SJCRH30 (cell line): ENCODE data around the gene PLB1. TPM values are rescaled to one million over a fixed set of nuclear protein-coding genes. Genes with fewer than 3 reads are reported as not detected.

ENCODE experiments used
- DNase-seq, 2 experiments: peaks; one replicate each; pipeline ENCODE4 v3.0.0-alpha.2; 2015 to 2020
- H3K27ac ChIP-seq: fragments of 250-450 bp; sonication (Bioruptor Pico); 2 replicates; pipeline ENCODE4 v1.5.1; 2020; ENCODE audit warnings: mild to moderate bottlenecking, moderate library complexity
- H3K27me3 ChIP-seq: fragments of 250-450 bp; sonication (Bioruptor Pico); 2 replicates; pipeline ENCODE4 v1.5.1; 2020; ENCODE audit warnings: mild to moderate bottlenecking, moderate library complexity
- H3K36me3 ChIP-seq: fragments of 250-450 bp; sonication (Bioruptor Pico); 2 replicates; pipeline ENCODE4 v1.5.1; 2020; ENCODE audit warnings: mild to moderate bottlenecking, moderate library complexity
- H3K4me1 ChIP-seq: fragments of 250-450 bp; sonication (Bioruptor Pico); 2 replicates; pipeline ENCODE4 v1.5.1; 2020; ENCODE audit warnings: mild to moderate bottlenecking, moderate library complexity
- H3K4me3 ChIP-seq: fragments of 250-450 bp; sonication (Bioruptor Pico); 2 replicates; pipeline ENCODE4 v1.5.1; 2020; ENCODE audit warnings: mild to moderate bottlenecking, moderate library complexity
- H3K9me3 ChIP-seq: fragments of 250-450 bp; sonication (Bioruptor Pico); replicated peaks from 2 replicates; pipeline ENCODE4 v1.5.1; 2020; ENCODE audit warnings: mild to moderate bottlenecking, moderate library complexity
- total RNA-seq: library from RNA; depleted of rRNA; stranded (reverse); fragments of >200 nt; shearing (Covaris generic); gene quantifications from 2 replicates; pipeline ENCODE4 v1.2.3, GENCODE V29; 2014; rRNA removed

The PLB1 gene, protein sequence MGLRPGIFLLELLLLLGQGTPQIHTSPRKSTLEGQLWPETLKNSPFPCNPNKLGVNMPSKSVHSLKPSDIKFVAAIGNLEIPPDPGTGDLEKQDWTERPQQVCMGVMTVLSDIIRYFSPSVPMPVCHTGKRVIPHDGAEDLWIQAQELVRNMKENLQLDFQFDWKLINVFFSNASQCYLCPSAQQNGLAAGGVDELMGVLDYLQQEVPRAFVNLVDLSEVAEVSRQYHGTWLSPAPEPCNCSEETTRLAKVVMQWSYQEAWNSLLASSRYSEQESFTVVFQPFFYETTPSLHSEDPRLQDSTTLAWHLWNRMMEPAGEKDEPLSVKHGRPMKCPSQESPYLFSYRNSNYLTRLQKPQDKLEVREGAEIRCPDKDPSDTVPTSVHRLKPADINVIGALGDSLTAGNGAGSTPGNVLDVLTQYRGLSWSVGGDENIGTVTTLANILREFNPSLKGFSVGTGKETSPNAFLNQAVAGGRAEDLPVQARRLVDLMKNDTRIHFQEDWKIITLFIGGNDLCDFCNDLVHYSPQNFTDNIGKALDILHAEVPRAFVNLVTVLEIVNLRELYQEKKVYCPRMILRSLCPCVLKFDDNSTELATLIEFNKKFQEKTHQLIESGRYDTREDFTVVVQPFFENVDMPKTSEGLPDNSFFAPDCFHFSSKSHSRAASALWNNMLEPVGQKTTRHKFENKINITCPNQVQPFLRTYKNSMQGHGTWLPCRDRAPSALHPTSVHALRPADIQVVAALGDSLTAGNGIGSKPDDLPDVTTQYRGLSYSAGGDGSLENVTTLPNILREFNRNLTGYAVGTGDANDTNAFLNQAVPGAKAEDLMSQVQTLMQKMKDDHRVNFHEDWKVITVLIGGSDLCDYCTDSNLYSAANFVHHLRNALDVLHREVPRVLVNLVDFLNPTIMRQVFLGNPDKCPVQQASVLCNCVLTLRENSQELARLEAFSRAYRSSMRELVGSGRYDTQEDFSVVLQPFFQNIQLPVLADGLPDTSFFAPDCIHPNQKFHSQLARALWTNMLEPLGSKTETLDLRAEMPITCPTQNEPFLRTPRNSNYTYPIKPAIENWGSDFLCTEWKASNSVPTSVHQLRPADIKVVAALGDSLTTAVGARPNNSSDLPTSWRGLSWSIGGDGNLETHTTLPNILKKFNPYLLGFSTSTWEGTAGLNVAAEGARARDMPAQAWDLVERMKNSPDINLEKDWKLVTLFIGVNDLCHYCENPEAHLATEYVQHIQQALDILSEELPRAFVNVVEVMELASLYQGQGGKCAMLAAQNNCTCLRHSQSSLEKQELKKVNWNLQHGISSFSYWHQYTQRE (N-terminal part only)
- total RNA-seq, result 0.61 and 0.79 TPM in 2 replicates

- DNase-seq, result no peak
- Histone ChIP-seq H3K9me3 (no peaks in the 10 kb centered on the region), H3K4me1 (no peaks in the 10 kb centered on the region), H3K27ac (no peak within 1 kb of the TSS), H3K36me3 (no peaks in the 10 kb centered on the region), H3K4me3 (no peak within 1 kb of the TSS), H3K27me3 (no peaks in the 10 kb centered on the region)
These were observed at the start of gene PLB1 for GRCh38 chr2:28495551-28496250. TSS of gene PLB1 (plus strand) at chr2:28496060. CDS start at chr2:28496115, 55 bp downstream.

- no peak overlapping the region for H3K4me3 ChIP-seq
- DNase-seq, result no peak
- no peaks in the 10 kb centered on the region for H3K36me3 ChIP-seq
- no peak overlapping the region for H3K27ac ChIP-seq
- no peaks in the 10 kb centered on the region for H3K27me3 ChIP-seq
- H3K9me3 ChIP-seq, result 0 out of 2 replicates have a peak, but pooled peaks cover 6% of the 10 kb centered on the region
- 0 out of 2 replicates have a peak, but pooled peaks cover 3% of the 10 kb centered on the region for H3K4me1 ChIP-seq
These were observed 49.3 kb upstream of the PLB1 start for GRCh38 chr2:28446531-28446930.

- H3K4me3 ChIP-seq, result no peak overlapping the region
- DNase-seq, result no peak
- no peak overlapping the region for H3K27ac ChIP-seq
- H3K4me1 ChIP-seq, result 0 out of 2 replicates have a peak, but pooled peaks cover 3% of the 10 kb centered on the region
- H3K9me3 ChIP-seq, result 0 out of 2 replicates have a peak, but pooled peaks cover 5% of the 10 kb centered on the region
- no peaks in the 10 kb centered on the region for H3K27me3 ChIP-seq
- H3K36me3 ChIP-seq, result no peaks in the 10 kb centered on the region
These were observed 48.8 kb upstream of the PLB1 start for GRCh38 chr2:28447086-28447485.

DNA sequence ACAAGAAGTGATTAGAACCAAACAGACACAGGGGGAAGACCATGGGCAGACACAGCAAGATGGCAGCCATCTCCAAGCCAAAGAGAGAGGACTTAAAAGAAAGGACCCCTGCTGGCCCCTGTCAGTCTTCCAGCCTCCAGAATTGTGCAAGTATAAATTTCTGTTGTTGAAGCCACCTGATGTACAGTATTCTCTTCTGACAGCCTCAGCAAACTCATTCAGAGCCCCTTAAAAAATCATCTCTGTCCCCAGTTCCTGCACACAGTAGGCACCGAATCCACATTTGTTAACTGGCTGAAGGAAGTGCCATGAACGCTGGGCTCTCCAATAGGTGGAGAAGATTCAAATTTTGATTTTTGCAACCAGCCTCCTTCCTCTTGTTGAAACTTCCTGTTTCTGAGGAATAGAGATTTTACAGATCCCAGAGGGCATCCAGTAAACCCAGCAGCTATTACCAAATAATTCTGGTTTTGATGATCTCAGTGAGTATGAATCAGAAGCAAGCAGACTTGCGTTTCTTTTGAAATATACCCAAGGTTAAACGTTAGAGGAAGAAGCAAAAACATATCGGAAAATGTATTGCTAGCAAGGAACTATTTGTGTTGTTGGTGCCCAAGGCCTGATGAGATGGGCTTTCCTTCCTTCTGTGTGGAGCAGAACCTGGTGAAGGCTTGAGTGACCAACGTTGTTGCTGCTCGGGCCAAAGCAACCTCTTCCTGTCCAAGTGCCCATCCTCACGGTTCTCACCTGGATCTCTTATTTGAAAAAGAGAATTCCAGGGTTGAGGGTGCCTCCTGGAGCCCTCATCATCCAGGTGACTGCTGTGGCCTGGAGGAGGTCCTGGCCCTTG is 47.7 kb upstream of the PLB1 start:
- H3K27ac ChIP-seq, result no peak overlapping the region
- 0 out of 2 replicates have a peak, but pooled peaks cover 3% of the 10 kb centered on the region for H3K4me1 ChIP-seq
- H3K4me3 ChIP-seq, result no peak overlapping the region
- H3K9me3 ChIP-seq, result no peaks in the 10 kb centered on the region
- no peak for DNase-seq
- no peaks in the 10 kb centered on the region for H3K36me3 ChIP-seq
- no peaks in the 10 kb centered on the region for H3K27me3 ChIP-seq

- Histone ChIP-seq H3K36me3 (no peaks in the 10 kb centered on the region), H3K27ac (no peak overlapping the region), H3K9me3 (no peaks in the 10 kb centered on the region), H3K4me3 (no peak overlapping the region), H3K27me3 (no peaks in the 10 kb centered on the region), H3K4me1 (0 out of 2 replicates have a peak, but pooled peaks cover 3% of the 10 kb centered on the region)
- DNase-seq, result no peak
These were observed 47.1 kb upstream of the PLB1 start for GRCh38 chr2:28448793-28449100.

DNA sequence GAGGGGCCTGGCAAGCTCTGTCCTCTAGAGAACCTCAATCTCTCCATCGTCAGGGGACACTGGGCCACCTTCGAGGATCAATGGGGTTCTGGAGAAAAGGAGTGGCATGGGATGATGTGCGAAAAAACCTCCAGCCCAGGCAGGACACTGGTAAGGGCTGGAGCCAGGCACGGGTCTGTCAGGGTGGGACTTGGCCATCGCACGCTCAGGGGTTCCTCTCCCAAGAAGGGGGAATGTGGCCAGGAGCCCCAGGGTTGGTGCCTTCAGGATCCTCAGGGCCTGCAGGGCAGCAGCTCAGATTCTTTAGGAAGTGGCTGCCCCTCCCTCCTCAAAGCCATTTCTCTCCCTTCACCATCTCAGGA is 46.8 kb upstream of the PLB1 start:
- DNase-seq, result no peak
- no peak overlapping the region for H3K27ac ChIP-seq
- H3K27me3 ChIP-seq, result no peaks in the 10 kb centered on the region
- no peaks in the 10 kb centered on the region for H3K9me3 ChIP-seq
- 0 out of 2 replicates have a peak, but pooled peaks cover 3% of the 10 kb centered on the region for H3K4me1 ChIP-seq
- no peak overlapping the region for H3K4me3 ChIP-seq
- no peaks in the 10 kb centered on the region for H3K36me3 ChIP-seq

GRCh38 chr2:28449488-28450395 is 46.1 kb upstream of the PLB1 start:
- Histone ChIP-seq H3K9me3 (no peaks in the 10 kb centered on the region), H3K27me3 (no peaks in the 10 kb centered on the region), H3K36me3 (no peaks in the 10 kb centered on the region), H3K4me3 (no peak overlapping the region), H3K27ac (no peak overlapping the region), H3K4me1 (0 out of 2 replicates have a peak, but pooled peaks cover 3% of the 10 kb centered on the region)
- DNase-seq, result no peak

- Histone ChIP-seq H3K27ac (no peak overlapping the region), H3K9me3 (no peaks in the 10 kb centered on the region), H3K27me3 (no peaks in the 10 kb centered on the region), H3K4me3 (no peak overlapping the region), H3K36me3 (no peaks in the 10 kb centered on the region), H3K4me1 (0 out of 2 replicates have a peak, but pooled peaks cover 3% of the 10 kb centered on the region)
- DNase-seq, result no peak
These were observed 44.8 kb upstream of the PLB1 start for GRCh38 chr2:28450901-28451565.

DNA sequence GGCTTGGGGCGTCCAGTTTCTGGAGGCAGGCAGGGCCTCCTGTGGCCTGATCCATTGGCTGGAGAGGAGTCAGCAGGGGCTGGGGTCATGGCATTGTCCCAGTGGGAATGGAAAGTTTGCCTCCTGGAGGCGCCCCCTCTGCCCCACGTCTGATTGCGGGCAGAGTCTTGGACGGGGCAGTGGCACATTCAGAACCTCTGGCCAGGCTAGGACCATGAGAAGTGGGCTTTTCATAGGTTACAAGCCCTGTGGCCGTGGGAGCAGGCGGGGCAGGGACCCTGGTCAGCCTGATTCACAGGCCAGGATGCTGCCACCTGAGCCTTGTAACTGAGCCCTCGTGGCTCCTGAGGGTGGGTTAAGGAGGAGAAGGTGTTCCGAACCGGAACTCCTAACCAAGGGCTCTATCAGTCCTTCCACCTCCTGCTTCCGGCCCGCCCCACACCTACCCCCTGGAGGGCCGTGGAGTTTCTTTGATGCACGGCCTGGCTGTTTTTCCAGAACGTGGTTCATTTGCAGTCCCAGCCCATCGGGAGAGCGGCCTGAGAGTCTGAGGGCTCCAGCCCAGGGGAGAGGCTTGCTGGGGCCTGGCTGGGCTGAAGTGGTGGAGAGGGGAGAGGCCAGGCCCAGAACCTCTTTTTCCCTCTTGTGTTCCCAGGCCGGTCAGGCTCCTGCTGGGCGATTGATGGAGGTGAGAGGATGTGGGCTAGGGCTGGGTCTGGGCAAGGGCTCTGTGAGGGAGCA is 43.9 kb upstream of the PLB1 start:
- DNase-seq, result no peak
- Histone ChIP-seq H3K4me1 (0 out of 2 replicates have a peak, but pooled peaks cover 3% of the 10 kb centered on the region), H3K9me3 (no peaks in the 10 kb centered on the region), H3K36me3 (no peaks in the 10 kb centered on the region), H3K27me3 (no peaks in the 10 kb centered on the region), H3K4me3 (no peak overlapping the region), H3K27ac (no peak overlapping the region)

GRCh38 chr2:28452534-28453081 is 43.3 kb upstream of the PLB1 start:
- Histone ChIP-seq H3K27me3 (no peaks in the 10 kb centered on the region), H3K4me3 (no peak overlapping the region), H3K36me3 (no peaks in the 10 kb centered on the region), H3K4me1 (0 out of 2 replicates have a peak, but pooled peaks cover 3% of the 10 kb centered on the region), H3K9me3 (no peaks in the 10 kb centered on the region), H3K27ac (no peak overlapping the region)
- peak; percentile 78 to 88 for DNase-seq

GRCh38 chr2:28453396-28453795 is 42.5 kb upstream of the PLB1 start:
- H3K4me1 ChIP-seq, result 0 out of 2 replicates have a peak, but pooled peaks cover 3% of the 10 kb centered on the region
- no peak overlapping the region for H3K4me3 ChIP-seq
- H3K27me3 ChIP-seq, result no peaks in the 10 kb centered on the region
- no peaks in the 10 kb centered on the region for H3K9me3 ChIP-seq
- no peak for DNase-seq
- no peak overlapping the region for H3K27ac ChIP-seq
- H3K36me3 ChIP-seq, result no peaks in the 10 kb centered on the region
